DND-41 (cell line): ENCODE measurements around the gene SULT1A1.
"Not testable (repeated sequence)": the region's sequence is repeated elsewhere in the genome, so short reads cannot be mapped to it uniquely, and the experiment has no call there.

Experiments
- CTCF ChIP-seq: IDR thresholded peaks from 2 replicates; pipeline ENCODE4 v1.5.1; 2012; ENCODE audit warnings: borderline replicate concordance, low read length, moderate library complexity, mild to moderate bottlenecking; ENCODE audit not compliant: poor library complexity, severe bottlenecking; ENCODE audit errors: extremely low read depth
- EZH2 ChIP-seq: IDR thresholded peaks from 3 replicates; pipeline ENCODE4 v1.6.1; 2012; ENCODE audit warnings: borderline replicate concordance, low read depth, mild to moderate bottlenecking, moderate library complexity, low read length, inconsistent platforms; ENCODE audit not compliant: severe bottlenecking

GRCh38 chr16:28602062-28602461, 7.8 kb downstream of the SULT1A1 start:
- not testable (repeated sequence) for TF ChIP-seq CTCF, EZH2
